ENCODE results near the gene TEX2.
"Not testable (repeated sequence)": the region's sequence is repeated elsewhere in the genome, so short reads cannot be mapped to it uniquely, and the experiment has no call there.

Gene TEX2

DNA sequence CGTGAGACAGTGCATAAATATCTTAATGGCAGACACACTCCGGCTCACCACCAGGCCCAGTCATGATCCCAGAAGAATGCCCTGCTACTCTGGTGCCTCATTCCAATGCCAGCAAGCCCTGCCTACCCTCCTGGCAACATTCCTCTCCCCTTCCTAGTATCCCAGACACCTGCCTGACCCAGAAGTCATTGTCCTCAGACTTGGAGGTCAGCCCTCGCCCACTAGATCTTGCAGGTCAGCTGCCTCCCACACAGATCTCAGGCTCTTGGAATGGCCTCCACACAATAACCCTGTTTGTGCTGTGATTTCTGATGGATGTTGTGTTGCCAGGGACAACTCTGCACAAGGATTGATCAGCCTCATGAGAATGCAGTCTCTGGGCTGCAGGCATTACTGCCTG, 1.8 kb upstream of the TEX2 start:
- no peak for DNase-seq (ENCODE audit: low read depth)

DNA sequence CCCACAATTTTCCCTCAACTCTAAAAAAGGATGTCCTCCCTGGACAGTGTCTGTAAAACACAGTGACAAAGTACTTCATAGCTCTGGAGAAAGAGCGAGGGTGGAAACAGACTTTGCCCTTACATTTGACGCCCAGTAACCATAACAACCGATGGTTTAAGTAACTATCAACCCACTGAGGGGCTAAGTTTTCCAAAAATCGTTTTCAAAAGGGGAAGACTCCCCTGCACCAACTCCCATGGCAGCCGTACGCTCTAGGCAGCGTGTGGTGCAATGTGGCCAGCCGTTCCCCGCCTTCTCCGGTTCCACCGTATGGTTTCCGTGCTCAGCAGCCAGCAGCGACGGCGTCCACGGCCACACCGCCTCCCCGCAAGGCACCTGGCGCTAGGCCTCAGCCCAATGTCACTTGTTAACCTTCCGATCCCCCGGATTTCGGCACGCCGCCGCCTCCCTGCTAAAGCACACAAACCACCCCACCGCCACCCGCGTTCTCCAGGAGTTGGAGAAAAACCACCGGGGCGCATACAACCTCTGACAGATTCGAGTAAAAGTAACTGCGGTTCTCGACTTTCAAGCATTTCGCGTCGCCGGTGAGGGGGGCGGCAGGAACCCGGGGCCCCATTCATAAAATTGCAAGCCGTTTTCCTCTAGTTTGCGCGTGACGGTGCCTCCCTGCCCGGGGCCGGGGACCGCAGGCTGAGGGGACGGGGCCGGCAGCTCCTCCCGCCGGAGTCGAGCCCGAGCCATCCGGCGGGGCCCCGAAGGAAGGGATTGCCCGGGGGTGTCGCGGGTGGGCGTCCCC, 661 bp downstream of the TEX2 start:
- no peak for DNase-seq (ENCODE audit: low read depth)

DNA sequence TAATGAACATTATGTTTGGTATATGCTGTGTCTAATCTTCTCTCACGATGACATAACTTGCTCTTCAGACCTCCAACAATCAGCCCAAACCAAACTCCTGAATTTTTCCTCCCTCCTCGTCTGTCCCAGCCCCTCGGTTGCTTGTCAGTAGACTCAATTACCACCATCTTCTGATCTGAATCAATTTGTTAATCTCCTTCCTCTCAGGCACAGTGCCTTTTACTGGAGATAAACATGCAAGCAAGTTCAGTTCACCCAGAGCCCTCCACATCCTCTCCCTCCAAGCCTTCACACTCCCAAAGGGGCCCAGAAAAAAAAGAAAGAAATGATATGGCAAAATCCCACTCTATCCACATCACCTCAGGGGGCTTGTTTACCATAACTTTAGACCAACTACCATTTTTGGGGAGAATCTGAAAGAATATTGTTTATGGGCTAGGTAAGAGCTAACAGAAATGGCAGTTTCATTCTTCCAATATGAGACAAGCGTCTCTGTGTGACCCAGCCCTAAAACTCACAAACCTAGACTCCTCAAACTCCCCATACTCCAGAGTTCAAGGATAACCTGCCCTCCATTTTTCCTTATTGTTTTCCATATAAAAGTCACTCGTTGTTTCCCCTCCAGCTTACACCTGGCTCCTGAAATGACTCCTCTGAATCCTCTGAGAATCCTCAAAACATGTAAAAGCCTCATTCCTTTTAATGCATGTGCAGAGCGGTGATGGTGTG, 1.5 kb downstream of the TEX2 start:
- no peak for DNase-seq (ENCODE audit: low read depth)

DNA sequence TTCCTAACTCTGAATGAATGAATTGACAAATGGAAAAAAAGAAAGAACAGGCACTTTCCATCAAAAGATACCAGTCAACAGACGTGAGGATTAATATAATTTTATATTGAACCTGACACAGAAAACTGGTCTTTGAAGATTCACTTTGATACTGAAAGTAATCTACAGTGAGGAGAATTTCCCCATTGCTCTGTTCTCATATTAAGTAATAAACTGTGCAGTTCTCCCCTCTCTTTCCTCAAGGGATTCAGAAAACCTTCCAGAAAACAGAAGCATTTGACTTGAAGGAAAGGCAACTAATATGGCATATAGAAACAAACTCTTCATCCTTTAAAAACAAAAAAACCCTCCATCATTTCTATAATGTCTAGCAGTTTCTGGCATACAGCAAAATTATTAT, 2.2 kb downstream of the TEX2 start:
- no peak for DNase-seq (ENCODE audit: low read depth)

DNA sequence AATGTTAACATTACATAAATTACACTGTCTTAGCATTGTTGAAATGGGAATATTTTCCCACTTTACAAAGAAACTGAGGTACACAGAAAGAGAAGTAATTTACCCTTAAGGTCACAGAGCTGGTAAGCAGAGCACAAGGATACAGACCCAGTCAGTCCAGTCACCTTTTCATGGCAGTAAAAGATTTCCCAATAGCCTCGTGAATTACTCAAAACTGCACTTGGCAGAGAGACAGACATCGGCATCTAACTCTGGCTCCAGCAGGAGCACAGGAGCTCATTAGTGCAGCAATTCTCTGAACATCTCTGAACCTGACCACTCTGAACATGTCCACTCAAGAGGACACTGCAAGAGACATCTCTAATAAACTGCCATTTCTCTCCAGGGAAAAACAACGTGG, 3.1 kb downstream of the TEX2 start:
- DNase-seq (ENCODE audit: low read depth), result peak; percentile 62

DNA sequence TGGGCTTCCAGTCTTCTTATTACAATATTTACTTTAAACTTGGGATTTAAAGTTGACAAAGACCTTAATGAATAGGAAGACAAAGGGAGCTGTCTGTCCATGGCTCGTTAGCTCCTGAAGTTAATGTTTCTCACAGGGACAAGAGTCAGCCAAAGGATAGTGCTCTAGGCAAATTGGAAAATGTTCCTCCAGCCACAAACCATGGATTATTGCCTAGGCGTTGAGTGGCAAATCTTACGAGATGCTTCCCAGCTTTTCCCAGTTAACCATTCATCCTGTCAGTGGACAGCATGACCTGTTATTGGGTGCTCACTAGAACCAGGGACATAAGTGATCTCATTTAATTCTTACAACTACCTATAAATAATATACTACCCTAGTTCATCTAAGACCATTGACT, 3.6 kb downstream of the TEX2 start:
- DNase-seq (ENCODE audit: low read depth), result no peak

DNA sequence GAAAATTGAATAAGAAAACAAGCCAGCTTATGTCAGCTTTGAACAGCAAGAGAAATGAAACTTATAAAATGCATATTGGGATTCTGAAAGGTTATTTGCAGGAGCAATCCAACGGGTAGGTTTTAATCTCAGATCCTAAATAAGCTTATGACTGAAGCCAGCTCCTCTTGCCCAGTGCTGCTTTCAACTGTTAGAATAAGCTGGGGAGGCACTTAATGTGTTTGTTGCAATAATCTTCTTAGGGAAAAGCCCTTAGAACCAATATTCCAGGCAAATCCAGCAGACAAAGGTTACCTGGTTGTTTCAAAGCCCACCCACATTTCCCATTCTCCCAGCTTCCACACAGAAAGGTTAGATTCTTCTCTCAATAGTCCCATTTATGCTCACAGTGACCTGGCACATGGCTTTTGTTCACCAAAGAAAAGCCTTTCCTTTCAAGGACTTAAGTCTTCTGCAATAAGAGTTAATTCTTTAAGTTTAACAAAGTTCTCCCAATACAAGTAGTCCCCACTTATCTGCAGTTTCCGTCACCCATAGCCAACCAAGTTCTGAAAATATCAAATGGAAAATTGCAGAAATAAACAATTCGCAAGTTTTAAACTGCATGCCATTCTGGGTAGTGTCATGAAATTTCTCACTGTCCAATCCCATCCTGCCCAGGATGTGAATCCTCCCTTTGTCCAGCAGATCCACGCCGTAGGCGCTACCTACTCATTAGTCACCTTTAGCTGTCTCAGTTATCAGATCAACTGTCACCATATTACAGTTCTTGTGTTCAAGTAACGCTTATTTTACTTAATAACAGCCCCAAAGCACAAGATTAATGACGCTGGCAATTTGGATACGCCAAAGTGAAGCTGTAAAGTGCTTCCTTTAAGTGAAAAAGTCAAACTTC, 5.9 kb downstream of the TEX2 start:
- DNase-seq (ENCODE audit: low read depth), result no peak

DNA sequence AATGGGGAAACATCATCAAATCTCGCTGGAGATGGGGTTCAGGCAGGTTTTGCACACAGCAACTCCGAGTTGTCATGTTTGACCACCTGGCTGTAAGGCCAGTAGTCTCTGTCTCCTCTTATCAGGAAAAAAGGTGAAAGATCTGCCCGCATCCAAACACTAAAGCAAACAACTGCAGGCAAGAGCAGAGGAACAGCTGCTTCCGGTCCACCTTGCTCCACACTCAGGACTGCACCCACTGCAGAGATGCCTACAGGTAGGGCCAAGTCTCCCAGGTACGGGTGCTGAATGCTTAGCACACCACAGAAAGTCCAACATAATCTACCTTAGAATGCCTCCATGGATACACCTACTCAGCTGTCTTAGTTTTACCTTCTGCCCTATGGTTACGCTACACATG, 7.3 kb downstream of the TEX2 start:
- no peak for DNase-seq (ENCODE audit: low read depth)

DNA sequence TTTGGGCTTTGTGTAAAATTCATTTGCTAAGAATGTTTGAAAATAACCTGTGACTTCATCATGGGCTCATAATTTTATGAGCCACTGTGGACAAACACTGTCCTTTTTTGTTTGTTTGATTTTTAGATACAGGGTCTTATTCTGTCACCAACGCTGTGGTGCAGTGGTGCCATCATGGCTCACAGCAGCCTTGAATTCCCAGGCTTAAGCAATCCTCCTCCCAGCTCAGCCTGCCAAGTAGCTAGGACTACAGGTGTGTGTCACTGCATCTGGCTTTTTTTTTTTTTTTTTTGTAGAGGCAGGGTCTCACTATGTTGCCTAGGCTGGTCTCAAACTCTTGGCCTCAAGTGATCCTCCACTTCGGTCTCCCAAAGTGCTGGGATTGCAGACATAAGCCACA, 8.3 kb downstream of the TEX2 start:
- DNase-seq (ENCODE audit: low read depth), result no peak

DNA sequence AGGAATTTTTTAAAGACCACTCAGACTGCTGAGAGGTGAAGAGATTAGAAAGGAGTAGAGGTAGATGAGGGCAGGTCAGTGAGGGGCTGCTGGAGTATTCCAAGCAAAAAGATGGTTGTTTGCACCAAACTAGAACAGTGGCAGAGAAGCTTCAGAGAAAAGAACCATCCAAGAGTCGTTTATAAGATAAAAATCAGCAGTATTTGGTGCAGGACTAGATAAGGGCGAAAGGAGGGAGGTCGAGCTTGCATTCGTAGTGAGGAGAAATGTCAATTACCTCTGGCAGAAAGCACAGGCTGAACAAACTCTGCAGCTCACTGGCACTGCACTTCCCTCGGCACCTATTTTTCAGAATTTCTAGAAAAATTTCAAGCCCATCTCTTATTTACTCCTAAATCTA, 9.6 kb downstream of the TEX2 start:
- no peak for DNase-seq (ENCODE audit: low read depth)

DNA sequence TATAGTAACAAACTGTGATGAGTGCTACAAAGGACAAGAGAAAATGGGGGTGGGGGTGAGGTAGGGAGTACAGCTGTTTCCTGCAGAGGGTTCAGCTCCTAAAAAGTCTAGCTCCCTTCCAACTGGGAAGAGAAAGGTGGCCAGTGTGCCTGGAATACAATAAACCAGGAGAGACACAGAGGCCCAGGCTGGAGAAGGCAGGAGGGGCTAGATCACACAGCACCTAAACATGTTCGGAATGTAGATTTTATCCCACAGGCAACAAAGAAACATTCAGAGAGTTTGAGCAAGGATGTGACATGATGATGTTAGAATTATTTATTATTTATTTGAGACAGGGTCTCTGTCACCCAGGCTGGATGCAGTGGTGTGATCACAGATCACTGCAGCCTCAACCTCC, 10.2 kb downstream of the TEX2 start:
- no peak for DNase-seq (ENCODE audit: low read depth)

DNA sequence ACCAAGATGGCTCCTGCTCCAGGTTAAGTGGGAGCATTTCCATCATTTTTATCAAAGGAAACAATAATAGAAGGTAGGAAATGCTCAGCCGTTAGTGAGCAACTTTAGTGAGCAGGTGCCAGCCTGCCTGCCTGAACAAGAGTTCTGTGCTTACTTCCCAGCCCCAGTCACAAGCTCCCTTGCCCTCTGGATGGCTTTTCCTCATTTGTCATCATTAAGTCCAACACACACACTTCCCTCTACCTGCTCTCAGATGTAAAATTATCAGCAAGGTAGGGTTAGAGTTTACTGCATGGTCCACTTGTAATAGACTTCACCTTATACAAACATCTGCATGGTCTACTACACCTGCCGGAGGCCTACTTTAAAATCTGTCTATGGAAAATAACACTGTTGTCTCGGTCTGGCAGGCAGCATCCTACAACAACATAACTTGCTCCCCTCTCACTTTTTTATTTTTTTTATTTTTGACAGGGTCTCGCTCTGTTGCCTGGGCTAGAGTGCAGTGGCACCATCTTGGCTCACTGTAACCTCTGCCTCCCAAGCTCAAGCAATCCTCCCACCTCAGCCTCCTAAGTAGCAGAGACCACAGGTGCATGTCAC, 12.7 kb downstream of the TEX2 start:
- DNase-seq (ENCODE audit: low read depth), result no peak

DNA sequence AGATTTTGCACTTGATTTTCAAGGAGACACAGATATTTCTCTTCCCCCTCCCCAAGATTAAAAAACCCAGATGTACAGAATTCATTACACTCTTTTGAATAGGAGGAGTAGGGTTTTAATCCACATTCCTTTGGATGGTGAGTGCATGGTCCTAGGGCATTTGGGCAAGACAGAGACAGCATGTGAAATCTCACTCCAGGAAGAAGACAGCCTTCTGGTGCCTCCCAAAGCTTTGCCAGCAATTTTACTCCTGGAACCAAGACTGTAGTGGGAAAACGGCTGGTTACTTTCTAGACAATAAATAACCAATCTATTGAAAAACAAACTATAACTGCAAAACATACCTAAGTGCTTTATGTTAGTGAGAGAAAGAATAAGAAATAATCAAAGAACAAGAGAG, 15.2 kb downstream of the TEX2 start:
- no peak for DNase-seq (ENCODE audit: low read depth)

DNA sequence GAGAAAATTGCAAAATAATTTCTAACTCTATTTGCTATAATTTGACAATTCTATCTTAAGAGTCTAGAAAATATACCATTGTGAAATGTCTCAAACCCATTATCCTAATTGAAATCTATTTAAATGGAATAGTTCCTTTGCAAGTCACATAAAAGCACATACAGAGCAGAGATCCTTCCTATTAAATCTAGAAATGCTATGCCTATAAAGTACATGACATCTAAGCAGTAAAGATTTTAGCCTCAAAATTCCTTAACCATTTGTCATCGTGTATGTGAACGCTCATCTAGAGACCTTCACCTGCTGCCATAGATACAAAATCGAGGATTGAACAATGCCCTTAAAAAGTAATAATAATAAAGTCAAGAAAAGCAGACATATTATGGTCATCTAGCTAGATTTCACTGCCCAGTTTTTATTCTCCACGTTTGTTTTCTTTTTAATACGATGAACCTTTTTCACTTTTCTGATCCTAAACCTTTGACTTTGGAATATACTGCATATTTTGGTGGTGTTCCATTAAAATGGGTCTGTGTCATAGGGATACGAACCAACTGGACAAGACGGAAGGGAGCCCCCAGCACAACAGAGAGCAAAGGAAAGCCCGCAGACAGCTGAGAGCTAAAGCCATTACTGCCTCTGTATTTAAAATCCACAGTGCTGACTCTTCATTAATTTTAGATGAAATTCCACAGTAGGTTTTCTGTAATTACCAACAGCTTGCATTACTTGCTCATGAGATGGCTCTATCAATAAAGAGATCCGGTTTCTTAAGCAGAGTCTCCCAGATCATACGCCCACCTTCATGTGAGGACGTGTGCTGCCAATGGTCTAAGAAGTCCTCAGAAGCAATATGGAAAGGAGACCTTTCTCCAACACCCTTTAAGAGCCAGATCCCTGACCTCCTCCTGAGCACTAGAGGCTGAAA, 17.6 kb downstream of the TEX2 start:
- no peak for DNase-seq (ENCODE audit: low read depth)

DNA sequence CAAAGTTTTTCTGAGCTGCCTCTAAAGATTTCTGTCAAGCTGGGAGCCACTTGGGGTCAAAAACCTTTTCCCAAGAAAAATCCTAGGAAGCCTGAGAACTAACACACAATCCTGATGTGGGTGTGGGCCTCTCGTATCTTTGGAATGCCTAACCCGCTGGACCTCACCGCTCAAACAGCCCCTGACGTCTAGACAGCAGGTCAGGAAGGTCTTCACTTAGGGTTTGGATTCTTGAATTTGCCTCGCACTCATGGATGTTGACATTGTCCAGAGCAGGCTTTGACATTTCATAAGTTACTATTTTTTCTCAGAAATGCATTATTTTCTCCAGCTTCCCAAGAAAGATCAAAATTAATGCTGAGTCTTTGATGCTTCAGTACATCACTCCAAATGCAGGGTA, 18.9 kb downstream of the TEX2 start:
- no peak for DNase-seq (ENCODE audit: low read depth)

DNA sequence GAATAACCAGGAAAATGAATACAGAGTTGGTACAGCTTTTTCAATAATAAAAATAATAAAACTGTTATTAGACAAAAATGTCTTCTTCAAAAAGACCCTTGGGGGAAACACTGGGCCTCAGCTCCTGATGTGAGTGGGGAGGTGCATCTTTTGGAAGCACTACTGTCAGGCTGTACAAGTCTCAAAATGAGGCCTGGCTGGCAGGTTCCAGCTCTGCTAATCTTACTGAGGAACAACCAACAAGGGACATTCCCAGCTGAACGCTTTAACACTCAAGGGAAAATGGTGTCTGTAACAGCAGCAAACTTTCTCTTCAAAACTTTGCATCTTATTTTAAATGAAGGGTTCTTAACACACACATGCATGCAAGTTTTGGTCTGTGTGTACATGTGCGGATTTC, 19.7 kb downstream of the TEX2 start:
- DNase-seq (ENCODE audit: low read depth), result no peak

DNA sequence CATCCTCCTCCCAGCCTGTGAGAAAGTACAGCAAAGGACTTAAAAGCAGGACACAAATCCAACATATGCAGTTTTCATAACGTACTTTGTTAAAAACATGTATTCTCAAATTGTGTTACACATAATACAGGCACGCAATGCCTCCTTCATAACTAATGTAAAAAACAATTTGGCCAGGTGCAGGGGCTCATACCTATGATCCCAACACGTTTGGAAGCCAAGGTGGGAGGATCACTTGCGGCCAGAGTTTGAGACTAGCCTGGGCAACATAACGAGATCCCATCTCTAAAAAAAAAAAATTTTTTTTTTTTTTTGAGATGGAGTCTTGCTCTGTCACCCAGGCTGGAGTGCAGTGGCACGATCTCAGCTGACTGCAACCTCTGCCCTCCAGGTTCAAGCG, 20.4 kb downstream of the TEX2 start:
- DNase-seq (ENCODE audit: low read depth), result no peak

DNA sequence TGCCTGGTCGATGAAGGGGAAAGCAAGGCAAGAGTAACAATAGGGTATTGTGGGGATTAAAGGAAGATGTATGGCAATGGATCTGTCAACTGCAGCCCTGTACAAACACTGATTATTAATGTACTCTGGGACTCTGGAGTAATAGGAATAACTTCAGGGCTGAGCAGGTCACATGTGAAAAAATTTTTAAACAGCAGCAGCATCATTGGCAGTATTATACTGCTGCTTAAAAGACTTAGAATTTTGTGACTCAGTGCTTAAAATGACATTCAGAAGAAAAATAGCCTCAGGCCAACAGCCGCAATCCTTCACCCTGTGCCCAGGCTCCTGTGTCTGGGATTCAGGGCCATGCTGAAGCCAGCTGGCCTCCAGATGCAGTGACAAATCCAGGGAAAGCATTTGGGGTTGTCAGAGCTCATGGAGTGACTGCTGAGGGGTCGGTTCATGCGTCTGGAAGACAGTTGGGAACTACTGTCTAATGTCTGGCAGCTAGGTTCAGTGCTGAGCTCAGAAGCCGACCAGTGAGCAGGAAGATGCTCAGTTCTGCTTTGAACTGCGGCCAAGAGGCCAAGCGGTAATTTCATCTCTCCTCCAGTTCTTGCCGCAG, 22.2 kb downstream of the TEX2 start:
- peak; percentile 83 for DNase-seq (ENCODE audit: low read depth)

DNA sequence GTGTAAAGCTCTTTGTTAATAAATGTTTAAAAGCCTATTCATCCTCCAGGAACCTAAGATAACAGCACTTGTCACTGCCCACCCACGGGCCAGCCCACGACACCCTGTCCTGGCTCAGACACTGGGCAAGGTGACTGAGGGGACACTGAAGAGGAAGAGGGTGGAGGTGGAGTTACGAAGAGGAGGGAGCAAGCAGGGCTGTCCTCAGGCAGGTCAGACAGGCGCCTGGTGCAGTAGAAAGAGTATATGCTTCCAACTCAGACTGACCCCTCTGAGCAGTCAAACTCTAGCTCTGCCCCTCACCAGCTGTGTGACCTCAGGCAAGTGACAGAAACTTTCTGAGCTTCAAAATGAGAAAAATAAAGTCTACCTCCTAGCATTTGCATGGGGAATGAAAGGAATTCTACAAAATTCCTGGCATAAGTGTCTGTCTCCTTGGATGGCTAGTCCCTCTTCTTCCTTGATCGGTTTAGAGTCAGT, 22.8 kb downstream of the TEX2 start:
- no peak for DNase-seq (ENCODE audit: low read depth)

DNA sequence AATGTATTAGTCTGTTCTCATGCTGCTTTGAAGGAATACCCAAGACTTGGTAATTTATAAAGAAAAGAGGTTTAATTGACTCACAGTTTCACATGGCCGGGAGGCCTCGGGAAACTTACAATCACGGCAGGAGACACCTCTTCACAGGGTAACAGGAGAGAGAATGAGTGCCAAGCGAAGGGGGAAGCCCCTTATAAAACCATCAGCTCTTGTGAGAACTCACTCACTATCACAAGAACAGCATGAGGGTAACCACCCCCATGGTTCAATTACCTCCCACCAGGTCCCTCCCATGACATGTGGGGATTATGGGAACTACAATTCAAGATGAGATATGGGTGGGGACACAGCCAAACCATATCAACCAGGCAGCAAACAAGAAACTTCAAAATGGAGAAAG, 24.6 kb downstream of the TEX2 start:
- not testable (repeated sequence) for DNase-seq (ENCODE audit: low read depth)
